Nephron progenitor cell (in vitro differentiated cells): ENCODE data around the gene CCDC89.

Experiments used
- DNase-seq: peaks from one replicate; pipeline ENCODE4 v3.0.0; 2021
- H3K27ac Mint-ChIP-seq: 2 replicates; pipeline ENCODE4 v1.8.0; 2021; ENCODE audit warnings: mild to moderate bottlenecking, moderate library complexity, mixed read lengths
- H3K27me3 Mint-ChIP-seq: 2 replicates; pipeline ENCODE4 v1.8.0; 2021; ENCODE audit warnings: mild to moderate bottlenecking, low read depth, mixed read lengths; ENCODE audit not compliant: poor library complexity
- H3K36me3 Mint-ChIP-seq: 2 replicates; pipeline ENCODE4 v1.8.0; 2021; ENCODE audit warnings: low read depth, mixed read lengths
- H3K4me1 Mint-ChIP-seq: 2 replicates; pipeline ENCODE4 v1.8.0; 2021; ENCODE audit warnings: mixed read lengths
- H3K4me3 Mint-ChIP-seq: 2 replicates; pipeline ENCODE4 v1.8.0; 2021; ENCODE audit warnings: mild to moderate bottlenecking, moderate library complexity, mixed read lengths
- H3K9me3 Mint-ChIP-seq: 2 replicates; pipeline ENCODE4 v1.8.0; 2021; ENCODE audit warnings: mild to moderate bottlenecking, moderate library complexity, mixed read lengths
- CTCF ChIP-seq: fragments of 200-600 bp; sonication (generic); IDR thresholded peaks from 2 replicates; pipeline ENCODE4 v1.5.0; 2021; ENCODE audit warnings: antibody characterized with exemption

The CCDC89 gene

GRCh38 chr11:85712953-85713352 is 27.0 kb upstream of the CCDC89 start:
- peaks cover 36% of the 10 kb centered on the region for H3K4me1 Mint-ChIP-seq
- H3K27me3 Mint-ChIP-seq, result no peaks in the 10 kb centered on the region
- peaks cover 5% of the 10 kb centered on the region for H3K36me3 Mint-ChIP-seq
- DNase-seq, result no peak
- no peak overlapping the region for H3K27ac Mint-ChIP-seq
- no peak for TF ChIP-seq CTCF
- H3K4me3 Mint-ChIP-seq, result no peak overlapping the region
- H3K9me3 Mint-ChIP-seq, result peaks cover 7% of the 10 kb centered on the region

GRCh38 chr11:85710917-85711316 is 24.9 kb upstream of the CCDC89 start:
- Mint-ChIP-seq H3K4me3 (no peak overlapping the region), H3K36me3 (peaks cover 9% of the 10 kb centered on the region), H3K4me1 (peaks cover 23% of the 10 kb centered on the region), H3K27me3 (no peaks in the 10 kb centered on the region), H3K27ac (no peak overlapping the region), H3K9me3 (peaks cover 7% of the 10 kb centered on the region)
- no peak for TF ChIP-seq CTCF
- no peak for DNase-seq

- DNase-seq, result no peak
- no peaks in the 10 kb centered on the region for H3K27me3 Mint-ChIP-seq
- H3K36me3 Mint-ChIP-seq, result peaks cover 9% of the 10 kb centered on the region
- H3K27ac Mint-ChIP-seq, result no peak overlapping the region
- peaks cover 21% of the 10 kb centered on the region for H3K4me1 Mint-ChIP-seq
- H3K9me3 Mint-ChIP-seq, result peaks cover 7% of the 10 kb centered on the region
- H3K4me3 Mint-ChIP-seq, result no peak overlapping the region
- no peak for TF ChIP-seq CTCF
Measured at GRCh38 chr11:85709941-85710702, 24.1 kb upstream of the CCDC89 start.

- TF ChIP-seq CTCF, result no peak
Measured at GRCh38 chr11:85705800-85706199, 19.8 kb upstream of the CCDC89 start.

GRCh38 chr11:85704967-85705366 is 19.0 kb upstream of the CCDC89 start:
- Mint-ChIP-seq H3K36me3 (peaks cover 20% of the 10 kb centered on the region), H3K4me1 (peaks cover 11% of the 10 kb centered on the region), H3K27ac (peak overlapping the region; percentile 30), H3K27me3 (no peaks in the 10 kb centered on the region), H3K4me3 (no peak overlapping the region), H3K9me3 (peaks cover 25% of the 10 kb centered on the region)
- no peak for TF ChIP-seq CTCF
- no peak for DNase-seq

More at GRCh38 chr11:85705800-85706199, 19.8 kb upstream of the CCDC89 start:
- peaks cover 20% of the 10 kb centered on the region for H3K36me3 Mint-ChIP-seq
- no peak overlapping the region for H3K27ac Mint-ChIP-seq
- H3K27me3 Mint-ChIP-seq, result no peaks in the 10 kb centered on the region
- H3K9me3 Mint-ChIP-seq, result peaks cover 25% of the 10 kb centered on the region
- DNase-seq, result no peak
- H3K4me3 Mint-ChIP-seq, result no peak overlapping the region
- H3K4me1 Mint-ChIP-seq, result peaks cover 14% of the 10 kb centered on the region
